HG03039 (cell line): ENCODE measurements around the gene UPF2.
"Not testable (repeated sequence)": the region's sequence is repeated elsewhere in the genome, so short reads cannot be mapped to it uniquely, and the experiment has no call there.

Experiments used
- ATAC-seq: cut with Tn5 transposase; IDR thresholded peaks from one replicate; pipeline ENCODE4 v1.9.1; 2021; ENCODE audit warnings: mild to moderate bottlenecking, moderate library complexity; ENCODE audit not compliant: unreplicated experiment

The UPF2 gene

GRCh38 chr10:12045596-12045995 is 3.0 kb upstream of the UPF2 start:
- ATAC-seq: no peak

- ATAC-seq: peak; percentile 4
Measured at GRCh38 chr10:12042409-12042796, 206 bp downstream of the UPF2 start.

- ATAC-seq: no peak
Measured at GRCh38 chr10:12041766-12042408, 722 bp downstream of the UPF2 start.

GRCh38 chr10:12036073-12036655 is 6.4 kb downstream of the UPF2 start:
- ATAC-seq: no peak

- no peak for ATAC-seq
Measured at GRCh38 chr10:12031404-12031803, 11.2 kb downstream of the UPF2 start.

GRCh38 chr10:12027539-12027938 is 15.1 kb downstream of the UPF2 start:
- no peak for ATAC-seq

GRCh38 chr10:12025591-12025990 is 17.0 kb downstream of the UPF2 start:
- ATAC-seq: no peak

GRCh38 chr10:12022580-12023257 is 19.9 kb downstream of the UPF2 start:
- no peak for ATAC-seq

GRCh38 chr10:12020574-12020973 is 22.0 kb downstream of the UPF2 start:
- no peak for ATAC-seq

- ATAC-seq: no peak
Measured at GRCh38 chr10:12019283-12019971, 23.2 kb downstream of the UPF2 start.

GRCh38 chr10:12018438-12019282 is 23.9 kb downstream of the UPF2 start:
- no peak for ATAC-seq

- ATAC-seq: no peak
Measured at GRCh38 chr10:12013926-12014325, 28.7 kb downstream of the UPF2 start.

GRCh38 chr10:12013391-12013790 is 29.2 kb downstream of the UPF2 start:
- ATAC-seq: not testable (repeated sequence)

GRCh38 chr10:12010353-12010752 is 32.3 kb downstream of the UPF2 start:
- ATAC-seq: no peak

- not testable (repeated sequence) for ATAC-seq
Measured at GRCh38 chr10:12008842-12009241, 33.8 kb downstream of the UPF2 start.

- ATAC-seq: no peak
Measured at GRCh38 chr10:12006671-12007070, 35.9 kb downstream of the UPF2 start.

GRCh38 chr10:11993834-11994468 is 48.7 kb downstream of the UPF2 start:
- no peak for ATAC-seq

- no peak for ATAC-seq
Measured at GRCh38 chr10:11988924-11989323, 53.7 kb downstream of the UPF2 start.

- ATAC-seq: no peak
Measured at GRCh38 chr10:11986593-11987216, 55.9 kb downstream of the UPF2 start.

GRCh38 chr10:11982253-11982652 is 60.4 kb downstream of the UPF2 start:
- ATAC-seq: no peak
